Duodenal mucosa (tissue), 2 donors: ENCODE data around the gene PNPLA6.

Source experiments
- H3K27ac ChIP-seq: one replicate; pipeline ENCODE4 v1.7.0; 2013; ENCODE audit warnings: low read depth, low read length
- H3K27me3 ChIP-seq, 2 donors: one replicate each; pipeline ENCODE4 v1.7.0; 2013; ENCODE audit warnings: low read length in 2 of 2, control low read depth in 1 of 2; ENCODE audit not compliant: insufficient read depth in 2 of 2, control insufficient read depth in 1 of 2
- H3K36me3 ChIP-seq, 2 donors: one replicate each; pipeline ENCODE4 v1.7.0; 2013; ENCODE audit warnings: low read length in 2 of 2, control low read depth in 1 of 2; ENCODE audit not compliant: insufficient read depth in 2 of 2, control insufficient read depth in 1 of 2
- H3K4me1 ChIP-seq, 2 donors: one replicate each; pipeline ENCODE4 v1.7.0; 2013; ENCODE audit warnings: low read length in 2 of 2, control low read depth in 1 of 2; ENCODE audit not compliant: insufficient read depth in 2 of 2, control insufficient read depth in 1 of 2
- H3K4me3 ChIP-seq, 2 donors: one replicate each; pipeline ENCODE4 v1.7.0; 2013; ENCODE audit warnings: low read length in 2 of 2, low read depth in 1 of 2
- H3K9ac ChIP-seq, 2 donors: one replicate each; pipeline ENCODE4 v1.7.0; 2013; ENCODE audit warnings: low read length in 2 of 2, low read depth in 1 of 2
- H3K9me3 ChIP-seq, 2 donors: one replicate each; pipeline ENCODE4 v1.7.0; 2013; ENCODE audit warnings: low read length in 2 of 2, control low read depth in 1 of 2; ENCODE audit not compliant: control insufficient read depth in 1 of 2

Gene PNPLA6

GRCh38 chr19:7535047-7535997 lies at the start of gene PNPLA6:
Gene PNPLA6, plus strand, starts transcription at chr19:7535717. Its CDS starts 72 bp downstream, at chr19:7535789.
- Histone ChIP-seq H3K4me1 (peaks cover 4 to 15% of the 10 kb centered on the region in 2 donors), H3K4me3 (peak within 1 kb of the TSS; percentile 98), H3K9ac (peak within 1 kb of the TSS; percentile 83 to 88), H3K27me3 (no peaks in the 10 kb centered on the region), H3K36me3 (peaks cover 6 to 11% of the 10 kb centered on the region in 2 donors), H3K27ac (peak within 1 kb of the TSS; percentile 95), H3K9me3 (no peaks in the 10 kb centered on the region)

DNA sequence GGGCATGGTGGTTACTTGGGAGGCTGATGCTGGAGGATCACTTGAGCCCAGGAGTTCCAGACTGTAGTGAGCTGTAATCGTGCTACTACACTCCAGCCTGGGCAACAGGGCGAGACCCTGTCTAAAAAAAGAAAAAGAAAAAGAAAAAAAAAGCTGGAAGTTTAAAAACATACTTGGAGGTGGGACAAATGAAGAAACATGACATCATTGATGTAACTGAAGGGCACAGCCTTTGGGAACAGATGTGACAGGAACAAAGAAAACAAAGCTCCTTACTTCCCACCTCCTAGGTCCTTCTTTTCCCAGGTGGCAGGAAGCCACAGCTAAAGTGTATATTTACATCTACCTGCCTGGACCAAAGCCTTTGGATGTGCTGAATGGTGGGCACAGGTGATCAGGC lies 48.6 kb upstream of the PNPLA6 start:
- Histone ChIP-seq H3K4me1 (peaks cover 18 to 21% of the 10 kb centered on the region in 2 donors), H3K27ac (no peak overlapping the region), H3K27me3 (no peaks in the 10 kb centered on the region), H3K9ac (no peak overlapping the region), H3K36me3 (no peaks in the 10 kb centered on the region), H3K9me3 (no peaks in the 10 kb centered on the region), H3K4me3 (no peak overlapping the region)

GRCh38 chr19:7488736-7489353 lies 46.7 kb upstream of the PNPLA6 start, which contains the start of gene PEX11G:
Gene PEX11G, minus strand, starts transcription at chr19:7489035. Its CDS starts 25 bp downstream, at chr19:7489010.
- Histone ChIP-seq H3K9me3 (no peaks in the 10 kb centered on the region), H3K36me3 (no peaks in the 10 kb centered on the region), H3K4me3 (peak within 1 kb of the TSS; percentile 69 to 78), H3K27ac (peak within 1 kb of the TSS; percentile 86), H3K9ac (peak within 1 kb of the TSS; percentile 59 to 63), H3K27me3 (no peaks in the 10 kb centered on the region), H3K4me1 (peaks cover 10 to 13% of the 10 kb centered on the region in 2 donors)

GRCh38 chr19:7489609-7490044 lies 45.9 kb upstream of the PNPLA6 start:
- H3K36me3 ChIP-seq, result no peaks in the 10 kb centered on the region
- peaks cover 6 to 12% of the 10 kb centered on the region in 2 donors for H3K4me1 ChIP-seq
- peak overlapping the region; percentile 69 to 78 for H3K4me3 ChIP-seq
- H3K27me3 ChIP-seq, result no peaks in the 10 kb centered on the region
- H3K9me3 ChIP-seq, result no peaks in the 10 kb centered on the region
- peak overlapping the region; percentile 86 for H3K27ac ChIP-seq
- peak overlapping the region; percentile 59 to 63 for H3K9ac ChIP-seq

DNA sequence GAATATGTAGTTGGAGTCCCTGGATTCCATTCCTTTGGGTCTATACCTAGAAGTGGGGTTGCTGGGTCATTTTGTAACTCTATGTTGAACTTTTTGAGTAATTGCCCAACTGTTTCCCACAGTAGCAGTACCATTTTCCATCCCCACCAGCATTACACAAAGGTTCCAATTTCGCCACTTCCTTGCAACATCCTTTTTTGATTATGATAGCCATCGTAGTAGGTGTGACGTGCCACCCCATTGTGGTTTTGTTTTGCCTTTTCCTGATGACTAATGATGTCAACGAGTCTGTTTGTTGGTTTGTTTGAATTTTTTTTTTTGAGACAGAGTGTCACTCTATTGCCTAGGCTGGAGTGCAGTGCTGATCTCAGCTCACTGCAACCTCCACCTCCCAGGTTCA lies 43.4 kb upstream of the PNPLA6 start:
- Histone ChIP-seq H3K4me3 (no peak overlapping the region), H3K4me1 (peaks cover 6 to 12% of the 10 kb centered on the region in 2 donors), H3K36me3 (no peaks in the 10 kb centered on the region), H3K9ac (no peak overlapping the region), H3K27ac (no peak overlapping the region), H3K9me3 (no peaks in the 10 kb centered on the region), H3K27me3 (no peaks in the 10 kb centered on the region)

DNA sequence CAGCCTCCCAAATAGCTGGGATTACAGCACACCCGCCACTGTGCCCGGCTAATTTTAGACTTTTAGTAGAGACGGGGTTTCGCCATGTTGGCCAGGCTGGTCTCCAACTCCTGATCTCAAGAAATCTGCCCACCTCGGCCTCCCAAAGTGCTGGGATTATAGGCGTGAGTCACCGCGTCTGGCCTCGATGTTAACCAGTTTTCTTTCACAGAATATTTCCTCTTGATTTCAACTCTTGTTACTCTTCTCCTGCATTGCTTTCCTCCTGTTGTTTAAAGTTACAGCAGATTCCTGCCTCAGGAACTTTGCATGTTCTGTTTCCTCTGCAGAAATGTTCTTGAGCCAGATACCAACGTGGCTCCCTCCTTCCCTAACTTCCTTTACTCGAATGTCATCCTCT lies 43.0 kb upstream of the PNPLA6 start:
- H3K36me3 ChIP-seq, result no peaks in the 10 kb centered on the region
- peaks cover 6 to 12% of the 10 kb centered on the region in 2 donors for H3K4me1 ChIP-seq
- no peak overlapping the region for H3K27ac ChIP-seq
- no peaks in the 10 kb centered on the region for H3K27me3 ChIP-seq
- H3K9ac ChIP-seq, result no peak overlapping the region
- H3K9me3 ChIP-seq, result no peaks in the 10 kb centered on the region
- no peak overlapping the region for H3K4me3 ChIP-seq

DNA sequence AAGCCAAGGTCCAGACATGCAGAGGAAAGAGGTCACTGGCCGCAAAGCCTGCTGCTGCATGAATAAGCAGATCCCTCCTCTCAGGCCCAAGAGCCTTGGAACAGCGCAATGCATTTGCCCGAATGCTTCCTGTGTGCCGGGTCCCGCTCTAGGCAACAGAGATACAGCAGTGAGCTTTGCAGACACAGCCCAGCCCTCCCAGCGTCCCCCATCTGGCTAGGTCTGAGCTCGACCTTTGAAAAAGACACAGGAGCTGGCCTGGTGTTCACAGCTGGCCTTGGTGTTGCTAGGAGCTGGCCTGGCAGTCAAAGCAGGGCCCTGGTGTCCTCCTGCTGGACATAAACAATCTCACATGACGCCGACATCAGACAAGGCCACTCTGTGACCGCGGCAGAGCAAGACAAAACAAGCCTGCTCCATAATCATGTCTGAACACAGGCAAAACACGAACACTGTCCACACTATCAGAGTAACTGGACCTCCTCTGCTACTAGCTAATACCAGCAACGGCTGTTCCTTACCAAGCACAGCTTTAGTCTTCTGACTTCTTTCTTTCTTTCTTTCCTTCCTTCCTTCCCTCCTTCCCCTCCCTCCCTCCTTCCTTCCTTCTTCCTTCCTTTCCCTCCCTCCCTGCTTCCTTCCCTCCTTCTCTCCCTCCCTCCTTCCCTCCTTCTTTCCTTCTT lies 41.0 kb upstream of the PNPLA6 start:
- Histone ChIP-seq H3K9me3 (no peaks in the 10 kb centered on the region), H3K4me3 (no peak overlapping the region), H3K27ac (peak overlapping the region; percentile 58), H3K4me1 (peaks cover under 1% of the 10 kb centered on the region in 2 donors), H3K36me3 (no peaks in the 10 kb centered on the region), H3K9ac (no peak overlapping the region), H3K27me3 (no peaks in the 10 kb centered on the region)

GRCh38 chr19:7497292-7497691 lies 38.2 kb upstream of the PNPLA6 start:
- Histone ChIP-seq H3K27me3 (no peaks in the 10 kb centered on the region), H3K27ac (no peak overlapping the region), H3K9me3 (no peaks in the 10 kb centered on the region), H3K4me3 (no peak overlapping the region), H3K36me3 (no peaks in the 10 kb centered on the region), H3K9ac (no peak overlapping the region), H3K4me1 (peaks cover 0 to 3% of the 10 kb centered on the region in 2 donors)

DNA sequence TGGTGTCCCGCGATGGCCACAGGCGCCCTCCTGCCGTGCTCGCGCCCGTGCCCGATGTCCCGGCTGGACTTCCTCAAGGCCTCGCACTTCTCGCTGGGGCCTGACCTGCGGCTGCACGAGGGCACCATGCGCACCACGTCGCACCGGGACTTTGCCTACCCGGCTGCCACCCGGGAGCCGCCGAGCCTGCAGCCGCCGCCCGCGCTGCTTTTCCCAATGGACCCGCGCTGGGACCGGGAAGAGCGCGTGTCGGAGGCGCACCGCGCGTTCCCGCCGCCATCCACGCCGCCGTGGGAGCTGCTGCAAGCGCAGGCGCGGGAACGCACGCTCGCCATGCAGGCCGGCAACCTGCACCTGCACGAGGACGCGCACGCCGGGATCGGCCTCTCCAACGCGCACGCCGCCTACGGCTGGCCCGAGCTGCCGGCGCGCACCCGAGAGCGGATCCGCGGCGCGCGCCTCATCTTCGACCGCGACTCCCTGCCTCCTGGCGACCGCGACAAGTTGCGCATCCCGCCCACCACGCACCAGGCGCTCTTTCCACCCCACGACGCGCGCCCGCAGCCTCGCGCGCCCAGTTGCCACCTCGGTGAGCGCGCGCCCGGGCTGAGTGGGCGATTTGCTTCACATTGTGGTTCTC lies 34.6 kb upstream of the PNPLA6 start:
- Histone ChIP-seq H3K4me1 (peaks cover 9 to 12% of the 10 kb centered on the region in 2 donors), H3K27me3 (no peaks in the 10 kb centered on the region), H3K4me3 (peak overlapping the region; percentile 36 to 61), H3K36me3 (no peaks in the 10 kb centered on the region), H3K9me3 (no peaks in the 10 kb centered on the region), H3K9ac (peak overlapping the region in 1 of 2 donors; percentile 18), H3K27ac (no peak overlapping the region)
